Neural cell (in vitro differentiated cells): ENCODE measurements around the gene KDM4B. TPM values are rescaled to one million over a fixed set of nuclear protein-coding genes. Genes with fewer than 3 reads are reported as not detected.

ENCODE experiments used
- H2AFZ ChIP-seq: fragments of 200-600, 300-800 bp; sonication (generic), shearing (Covaris generic); 2 replicates; pipeline ENCODE4 v1.6.0; 2014; ENCODE audit warnings: low read depth, mild to moderate bottlenecking, antibody characterized with exemption, low read length, moderate library complexity
- H3F3A ChIP-seq: fragments of 200-600 bp; shearing (Covaris generic); 2 replicates; pipeline ENCODE4 v1.6.1; 2016; ENCODE audit warnings: mild to moderate bottlenecking, moderate library complexity, mixed read lengths, antibody characterized with exemption, low read length; ENCODE audit not compliant: insufficient read depth, poor library complexity, severe bottlenecking
- H3K27ac ChIP-seq: fragments of 200-600, 300-800 bp; sonication (generic), shearing (Covaris generic); 2 replicates; pipeline ENCODE4 v1.5.1; 2014; ENCODE audit warnings: mild to moderate bottlenecking, low read length, moderate library complexity
- H3K27me3 ChIP-seq: fragments of 300-800, 200-600 bp; sonication (generic), shearing (Covaris generic); 2 replicates; pipeline ENCODE4 v1.6.0; 2014; ENCODE audit warnings: mild to moderate bottlenecking, low read depth, low read length, moderate library complexity; ENCODE audit not compliant: insufficient read depth
- H3K36me3 ChIP-seq: fragments of 300-800, 200-600 bp; sonication (generic), shearing (Covaris generic); 2 replicates; pipeline ENCODE4 v1.5.1; 2014; ENCODE audit warnings: mild to moderate bottlenecking, antibody characterized with exemption, low read length, moderate library complexity; ENCODE audit not compliant: insufficient read depth
- H3K4me2 ChIP-seq: fragments of 300-800, 200-600 bp; sonication (generic), shearing (Covaris generic); 2 replicates; pipeline ENCODE4 v1.6.0; 2014; ENCODE audit warnings: mild to moderate bottlenecking, low read length
- H3K4me3 ChIP-seq: fragments of 300-800, 200-600 bp; sonication (generic), shearing (Covaris generic); 2 replicates; pipeline ENCODE4 v1.5.1; 2014; ENCODE audit warnings: mild to moderate bottlenecking, low read length, moderate library complexity
- H3K79me2 ChIP-seq: fragments of 200-600 bp; shearing (Covaris generic); replicated peaks from 2 replicates; pipeline ENCODE4 v1.6.0; 2014; ENCODE audit warnings: mild to moderate bottlenecking, low read length, moderate library complexity; ENCODE audit not compliant: insufficient read depth
- H3K9ac ChIP-seq: fragments of 300-800, 200-600 bp; sonication (generic), shearing (Covaris generic); 2 replicates; pipeline ENCODE4 v1.6.1; 2016; ENCODE audit warnings: mild to moderate bottlenecking, low read length, mixed read lengths
- H3K9me2 ChIP-seq: fragments of 200-600 bp; shearing (Covaris generic); 2 replicates; pipeline ENCODE4 v1.6.1; 2016; ENCODE audit warnings: mild to moderate bottlenecking, low read length, mixed read lengths; ENCODE audit not compliant: insufficient read depth
- H3K9me3 ChIP-seq: fragments of 200-600, 300-800 bp; sonication (generic), shearing (Covaris generic); 2 replicates; pipeline ENCODE4 v1.6.1; 2016; ENCODE audit warnings: mild to moderate bottlenecking, mixed run types, low read length, moderate library complexity, mixed read lengths
- H4K20me1 ChIP-seq: fragments of 200-600 bp; shearing (Covaris generic); 2 replicates; pipeline ENCODE4 v1.6.1; 2016; ENCODE audit warnings: mild to moderate bottlenecking, mixed run types; ENCODE audit not compliant: insufficient read depth
- EP300 ChIP-seq: fragments of 450-650 bp; conservative IDR thresholded peaks from 2 replicates; pipeline ENCODE4 v1.6.1; 2014; ENCODE audit warnings: antibody characterized with exemption, mild to moderate bottlenecking, moderate library complexity; ENCODE audit not compliant: poor library complexity, severe bottlenecking
- EZH2 ChIP-seq: fragments of 200-600, 300-800 bp; shearing (Covaris generic), sonication (generic); IDR thresholded peaks from 2 replicates; pipeline ENCODE4 v1.6.1; 2014; ENCODE audit warnings: antibody characterized with exemption, low read length, borderline replicate concordance, mild to moderate bottlenecking; ENCODE audit not compliant: insufficient read depth, poor library complexity, severe bottlenecking
- MXI1 ChIP-seq: fragments of 450-650 bp; conservative IDR thresholded peaks from 2 replicates; pipeline ENCODE4 v1.6.1; 2014; ENCODE audit warnings: antibody characterized with exemption, mild to moderate bottlenecking; ENCODE audit not compliant: poor library complexity, severe bottlenecking
- POLR2AphosphoS5 ChIP-seq: IDR thresholded peaks from 2 replicates; pipeline ENCODE4 v1.6.1; 2012
- RAD21 ChIP-seq: fragments of 450-650 bp; conservative IDR thresholded peaks from 2 replicates; pipeline ENCODE4 v1.6.1; 2014; ENCODE audit warnings: antibody characterized with exemption, mild to moderate bottlenecking, moderate library complexity
- SMC3 ChIP-seq: fragments of 450-650 bp; conservative IDR thresholded peaks from 2 replicates; pipeline ENCODE4 v1.6.1; 2014; ENCODE audit warnings: antibody characterized with exemption, mild to moderate bottlenecking, moderate library complexity; ENCODE audit not compliant: poor library complexity
- TAF1 ChIP-seq: IDR thresholded peaks from 2 replicates; pipeline ENCODE4 v1.6.1; 2012; ENCODE audit warnings: low read depth
- polyA plus RNA-seq: library from polyadenylated mRNA; depleted of rRNA; stranded (reverse); fragments of >200 nt; gene quantifications from 2 replicates; pipeline ENCODE4 v1.2.3, GENCODE V29; 2014
- TF ChIP-seq, protein P1 (sequence below): IDR thresholded peaks from 2 replicates; pipeline ENCODE4 v1.6.1; 2012; ENCODE audit warnings: borderline replicate concordance
- TF ChIP-seq, protein P2 (sequence below): fragments of 450-650 bp; IDR thresholded peaks from 2 replicates; pipeline ENCODE4 v1.5.1; 2014; ENCODE audit warnings: antibody characterized with exemption, mild to moderate bottlenecking, moderate library complexity; ENCODE audit not compliant: poor library complexity, severe bottlenecking

Gene KDM4B
- polyA plus RNA-seq, 1 donor from 2014 or later = 19.1 TPM

DNA sequence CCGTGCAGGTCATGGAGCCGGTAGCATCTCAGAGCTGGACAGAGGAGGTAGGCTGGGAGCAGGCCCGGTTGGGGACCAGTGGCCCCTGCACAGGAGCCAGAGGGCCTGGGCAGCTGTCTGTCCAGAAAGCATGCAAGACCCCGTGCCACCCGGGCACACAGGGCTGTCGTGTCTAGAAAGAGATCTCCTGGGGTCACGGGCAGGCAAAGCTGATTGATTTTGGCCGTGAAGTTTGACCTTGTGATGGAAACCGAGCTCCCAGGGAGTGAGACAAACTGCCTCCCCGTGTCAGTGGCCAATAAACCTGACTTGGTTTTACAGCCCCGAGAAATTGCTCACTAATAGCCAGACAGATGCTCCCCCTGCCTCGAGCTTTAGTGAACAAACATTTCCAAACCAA is 98.8 kb downstream of the KDM4B start:
- Histone ChIP-seq H3K36me3 (no peaks in the 10 kb centered on the region), H3K79me2 (no peaks in the 10 kb centered on the region), H3K27ac (no peak overlapping the region), H3K27me3 (no peaks in the 10 kb centered on the region), H4K20me1 (no peaks in the 10 kb centered on the region), H3K4me2 (no peak overlapping the region), H3K9ac (no peak overlapping the region), H3K9me3 (no peaks in the 10 kb centered on the region), H3F3A (no peaks in the 10 kb centered on the region), H3K9me2 (no peaks in the 10 kb centered on the region), H2AFZ (no peak overlapping the region), H3K4me3 (no peak overlapping the region)
- TF ChIP-seq MXI1 = no peak

DNA sequence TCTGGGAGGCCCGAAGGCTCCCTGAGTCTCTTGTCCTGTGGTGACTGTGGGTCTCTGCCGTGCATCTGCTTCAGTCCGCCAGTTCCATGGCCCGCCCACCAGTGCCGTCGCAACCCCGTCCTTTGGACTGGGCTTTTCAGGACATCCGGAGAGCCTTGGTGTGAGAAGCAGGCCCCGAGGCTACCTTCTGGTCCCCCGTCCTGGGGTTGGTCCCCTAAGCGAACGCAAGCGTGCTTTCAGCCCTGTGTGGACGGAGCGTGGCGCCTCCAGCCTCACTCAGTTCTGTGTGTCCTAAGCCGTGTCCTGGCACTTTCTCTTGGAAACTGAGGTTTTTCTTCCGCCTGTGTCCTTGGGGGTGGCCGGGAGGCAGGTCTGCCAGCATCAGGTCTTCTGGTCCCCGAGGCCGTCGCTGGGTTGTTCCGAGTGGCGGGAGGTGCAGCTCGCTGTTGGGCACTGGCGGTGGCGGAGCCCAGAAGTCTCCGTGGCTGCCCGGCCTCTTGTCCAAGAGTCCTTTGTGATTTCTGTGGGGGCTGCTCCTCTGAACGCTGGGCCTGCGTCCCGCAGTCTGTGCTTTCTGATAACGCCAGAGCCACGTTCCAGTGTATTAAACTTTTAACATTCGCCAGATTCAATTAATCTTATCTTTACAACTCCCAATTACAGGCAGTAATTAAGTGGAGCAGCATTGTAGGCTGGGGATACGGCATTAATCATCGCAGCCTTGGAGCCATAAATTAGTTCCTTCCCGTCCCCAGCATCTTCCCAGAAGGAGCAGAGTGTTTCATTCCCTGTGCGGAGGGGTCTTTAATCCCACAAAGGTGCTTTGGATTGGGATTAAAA is 99.5 kb downstream of the KDM4B start:
- Histone ChIP-seq H3K9me3 (no peaks in the 10 kb centered on the region), H3K27me3 (no peaks in the 10 kb centered on the region), H3F3A (no peaks in the 10 kb centered on the region), H3K4me3 (no peak overlapping the region), H3K36me3 (no peaks in the 10 kb centered on the region), H2AFZ (no peak overlapping the region), H3K79me2 (no peaks in the 10 kb centered on the region), H3K27ac (no peak overlapping the region), H3K4me2 (no peak overlapping the region), H3K9ac (no peak overlapping the region), H3K9me2 (no peaks in the 10 kb centered on the region), H4K20me1 (no peaks in the 10 kb centered on the region)
- TF ChIP-seq, protein P1, sequence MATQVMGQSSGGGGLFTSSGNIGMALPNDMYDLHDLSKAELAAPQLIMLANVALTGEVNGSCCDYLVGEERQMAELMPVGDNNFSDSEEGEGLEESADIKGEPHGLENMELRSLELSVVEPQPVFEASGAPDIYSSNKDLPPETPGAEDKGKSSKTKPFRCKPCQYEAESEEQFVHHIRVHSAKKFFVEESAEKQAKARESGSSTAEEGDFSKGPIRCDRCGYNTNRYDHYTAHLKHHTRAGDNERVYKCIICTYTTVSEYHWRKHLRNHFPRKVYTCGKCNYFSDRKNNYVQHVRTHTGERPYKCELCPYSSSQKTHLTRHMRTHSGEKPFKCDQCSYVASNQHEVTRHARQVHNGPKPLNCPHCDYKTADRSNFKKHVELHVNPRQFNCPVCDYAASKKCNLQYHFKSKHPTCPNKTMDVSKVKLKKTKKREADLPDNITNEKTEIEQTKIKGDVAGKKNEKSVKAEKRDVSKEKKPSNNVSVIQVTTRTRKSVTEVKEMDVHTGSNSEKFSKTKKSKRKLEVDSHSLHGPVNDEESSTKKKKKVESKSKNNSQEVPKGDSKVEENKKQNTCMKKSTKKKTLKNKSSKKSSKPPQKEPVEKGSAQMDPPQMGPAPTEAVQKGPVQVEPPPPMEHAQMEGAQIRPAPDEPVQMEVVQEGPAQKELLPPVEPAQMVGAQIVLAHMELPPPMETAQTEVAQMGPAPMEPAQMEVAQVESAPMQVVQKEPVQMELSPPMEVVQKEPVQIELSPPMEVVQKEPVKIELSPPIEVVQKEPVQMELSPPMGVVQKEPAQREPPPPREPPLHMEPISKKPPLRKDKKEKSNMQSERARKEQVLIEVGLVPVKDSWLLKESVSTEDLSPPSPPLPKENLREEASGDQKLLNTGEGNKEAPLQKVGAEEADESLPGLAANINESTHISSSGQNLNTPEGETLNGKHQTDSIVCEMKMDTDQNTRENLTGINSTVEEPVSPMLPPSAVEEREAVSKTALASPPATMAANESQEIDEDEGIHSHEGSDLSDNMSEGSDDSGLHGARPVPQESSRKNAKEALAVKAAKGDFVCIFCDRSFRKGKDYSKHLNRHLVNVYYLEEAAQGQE = no peak
- no peak for TF ChIP-seq TAF1

DNA sequence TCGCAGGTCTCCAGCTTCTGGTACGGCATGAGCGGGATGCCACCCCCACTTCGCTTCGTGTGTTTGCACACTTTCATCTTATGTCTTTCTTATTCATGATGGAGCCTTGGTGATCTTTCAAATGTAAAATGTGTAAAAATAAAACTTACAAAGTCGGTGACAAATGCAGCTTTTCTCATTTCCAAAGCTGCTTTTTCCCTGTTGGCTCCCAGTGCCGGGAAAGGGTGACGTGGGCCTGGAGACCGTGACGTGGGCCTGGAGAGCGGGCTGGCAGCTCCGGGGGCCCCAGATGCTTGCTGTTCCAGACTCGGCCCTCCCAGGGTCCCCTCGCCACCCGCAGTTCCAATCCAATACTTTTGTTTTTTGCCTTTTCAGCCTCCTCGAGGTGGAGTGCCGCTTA is 101.4 kb downstream of the KDM4B start:
- H3K36me3 ChIP-seq = no peaks in the 10 kb centered on the region
- no peaks in the 10 kb centered on the region for H4K20me1 ChIP-seq
- no peaks in the 10 kb centered on the region for H3F3A ChIP-seq
- no peak overlapping the region for H3K4me2 ChIP-seq
- H3K79me2 ChIP-seq = no peaks in the 10 kb centered on the region
- H3K27me3 ChIP-seq = no peaks in the 10 kb centered on the region
- no peak overlapping the region for H3K9ac ChIP-seq
- H3K4me3 ChIP-seq = no peak overlapping the region
- H3K27ac ChIP-seq = no peak overlapping the region
- no peak overlapping the region for H2AFZ ChIP-seq
- TF ChIP-seq EZH2 (no peak), EP300 (no peak), SMC3 (no peak), POLR2AphosphoS5 (no peak), MXI1 (no peak), RAD21 (no peak), TAF1 (no peak)
- TF ChIP-seq, protein P1 = no peak
- TF ChIP-seq, protein P2, sequence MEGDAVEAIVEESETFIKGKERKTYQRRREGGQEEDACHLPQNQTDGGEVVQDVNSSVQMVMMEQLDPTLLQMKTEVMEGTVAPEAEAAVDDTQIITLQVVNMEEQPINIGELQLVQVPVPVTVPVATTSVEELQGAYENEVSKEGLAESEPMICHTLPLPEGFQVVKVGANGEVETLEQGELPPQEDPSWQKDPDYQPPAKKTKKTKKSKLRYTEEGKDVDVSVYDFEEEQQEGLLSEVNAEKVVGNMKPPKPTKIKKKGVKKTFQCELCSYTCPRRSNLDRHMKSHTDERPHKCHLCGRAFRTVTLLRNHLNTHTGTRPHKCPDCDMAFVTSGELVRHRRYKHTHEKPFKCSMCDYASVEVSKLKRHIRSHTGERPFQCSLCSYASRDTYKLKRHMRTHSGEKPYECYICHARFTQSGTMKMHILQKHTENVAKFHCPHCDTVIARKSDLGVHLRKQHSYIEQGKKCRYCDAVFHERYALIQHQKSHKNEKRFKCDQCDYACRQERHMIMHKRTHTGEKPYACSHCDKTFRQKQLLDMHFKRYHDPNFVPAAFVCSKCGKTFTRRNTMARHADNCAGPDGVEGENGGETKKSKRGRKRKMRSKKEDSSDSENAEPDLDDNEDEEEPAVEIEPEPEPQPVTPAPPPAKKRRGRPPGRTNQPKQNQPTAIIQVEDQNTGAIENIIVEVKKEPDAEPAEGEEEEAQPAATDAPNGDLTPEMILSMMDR = no peak
- H3K9me3 ChIP-seq = no peaks in the 10 kb centered on the region
- no peaks in the 10 kb centered on the region for H3K9me2 ChIP-seq
